Measurements from ENCODE around the gene RSU1.

GRCh38 chr10:16852624-16853023 is 35.4 kb upstream of the RSU1 start:
- TF ChIP-seq EZH2 (IDR thresholded peaks at IDR 0.05; ENCODE audit: insufficient read depth, poor library complexity, severe bottlenecking) (no peak), EZH2phosphoT487 (IDR thresholded peaks at IDR 0.05; ENCODE audit: insufficient read depth, low read depth) (no peak)

Data from GM23248 (cell line).